B cell (primary cell): Measurements from ENCODE around the gene PCNX3.

Source experiments
- EZH2 ChIP-seq: IDR thresholded peaks from 2 replicates; pipeline ENCODE4 v1.6.1; 2012; ENCODE audit warnings: borderline replicate concordance, low read depth, mild to moderate bottlenecking, moderate library complexity, low read length; ENCODE audit not compliant: insufficient read depth, poor library complexity, severe bottlenecking
- TF ChIP-seq, protein P1 (sequence below): fragments of 200-600 bp; IDR thresholded peaks from one replicate; pipeline ENCODE4 v1.8.0; 2022; ENCODE audit warnings: antibody characterized with exemption, mild to moderate bottlenecking

DNA sequence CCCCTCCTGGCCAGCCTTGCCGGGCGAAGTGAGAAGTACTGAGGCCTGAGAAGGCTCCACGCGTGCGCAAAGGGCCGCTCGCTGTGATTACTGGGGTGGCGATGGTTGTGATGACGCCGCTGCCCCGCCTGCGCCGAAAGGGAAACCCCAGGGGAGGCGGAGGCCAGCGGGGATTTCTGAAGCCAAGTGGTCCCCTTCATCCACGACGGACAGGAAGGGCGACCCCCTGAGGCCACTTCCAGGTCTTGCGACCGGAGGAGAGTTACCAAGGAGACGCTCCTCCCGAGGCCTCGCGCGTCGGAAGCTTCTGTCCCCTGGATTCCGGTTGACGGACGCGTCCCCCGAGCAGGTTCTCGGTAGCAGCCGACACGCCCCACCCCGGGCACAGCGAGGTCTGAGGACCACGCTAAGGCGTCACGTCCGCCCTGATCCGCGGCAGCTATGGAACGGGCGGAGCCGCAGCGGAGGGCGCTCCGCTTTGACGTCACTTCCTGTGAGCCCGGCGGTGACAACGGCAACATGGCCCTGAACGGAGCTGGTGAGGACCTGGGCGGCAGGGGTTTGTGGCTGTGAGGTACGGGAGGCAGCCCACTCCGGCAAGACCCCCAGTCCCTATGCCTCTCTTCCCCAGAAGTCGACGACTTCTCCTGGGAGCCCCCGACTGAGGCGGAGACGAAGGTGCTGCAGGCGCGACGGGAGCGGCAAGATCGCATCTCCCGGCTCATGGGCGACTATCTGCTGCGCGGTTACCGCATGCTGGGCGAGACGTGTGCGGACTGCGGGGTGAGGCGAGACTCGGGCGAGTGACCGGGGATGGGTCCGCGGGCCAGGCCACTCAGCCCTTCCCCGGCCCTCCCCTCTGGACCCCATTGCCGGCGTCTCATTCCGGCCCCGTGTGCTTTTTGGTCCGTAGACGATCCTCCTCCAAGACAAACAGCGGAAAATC is 45.3 kb upstream of the PCNX3 start, which contains the start of gene ZNRD2:
- TF ChIP-seq, protein P1, sequence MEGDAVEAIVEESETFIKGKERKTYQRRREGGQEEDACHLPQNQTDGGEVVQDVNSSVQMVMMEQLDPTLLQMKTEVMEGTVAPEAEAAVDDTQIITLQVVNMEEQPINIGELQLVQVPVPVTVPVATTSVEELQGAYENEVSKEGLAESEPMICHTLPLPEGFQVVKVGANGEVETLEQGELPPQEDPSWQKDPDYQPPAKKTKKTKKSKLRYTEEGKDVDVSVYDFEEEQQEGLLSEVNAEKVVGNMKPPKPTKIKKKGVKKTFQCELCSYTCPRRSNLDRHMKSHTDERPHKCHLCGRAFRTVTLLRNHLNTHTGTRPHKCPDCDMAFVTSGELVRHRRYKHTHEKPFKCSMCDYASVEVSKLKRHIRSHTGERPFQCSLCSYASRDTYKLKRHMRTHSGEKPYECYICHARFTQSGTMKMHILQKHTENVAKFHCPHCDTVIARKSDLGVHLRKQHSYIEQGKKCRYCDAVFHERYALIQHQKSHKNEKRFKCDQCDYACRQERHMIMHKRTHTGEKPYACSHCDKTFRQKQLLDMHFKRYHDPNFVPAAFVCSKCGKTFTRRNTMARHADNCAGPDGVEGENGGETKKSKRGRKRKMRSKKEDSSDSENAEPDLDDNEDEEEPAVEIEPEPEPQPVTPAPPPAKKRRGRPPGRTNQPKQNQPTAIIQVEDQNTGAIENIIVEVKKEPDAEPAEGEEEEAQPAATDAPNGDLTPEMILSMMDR = peak; percentile 48
- TF ChIP-seq EZH2 = no peak
